K562 (cell line): Measurements from ENCODE around the gene MILR1. TPM values are rescaled to one million over a fixed set of nuclear protein-coding genes. Genes with fewer than 3 reads are reported as not detected.
"Not testable (repeated sequence)": the region's sequence is repeated elsewhere in the genome, so short reads cannot be mapped to it uniquely, and the experiment has no call there.

Experiments used
- ATAC-seq: fragments of 200-7000 bp; cut with Tn5 transposase; 3 replicates; pipeline ENCODE4 v1.9.1; 2020; ENCODE audit warnings: moderate library complexity
- BruUV-seq: library from RNA; stranded (reverse); fragments of 400-500 nt; replicated peaks from 2 replicates; lab custom pipeline; 2021; lab: Mats Ljungman, UMichigan
- CTCF ChIA-PET: fragments of 300-600 bp; formaldehyde crosslinking; extraction: SDS; loops from one replicate; lab custom pipeline; 2021; ENCODE audit warnings: low intra/inter-chr PET ratio; lab: Yijun Ruan, JAX
- POLR2A ChIA-PET: fragments of 300-600, 350-650 bp; sonication (Branson Sonifier 250); formaldehyde crosslinking; extraction: SDS; loops from one replicate; lab custom pipeline; 2021; ENCODE audit warnings: antibody characterized with exemption, inconsistent platforms; lab: Yijun Ruan, JAX
- DNase-seq, 4 experiments: peaks; one replicate each; pipeline versions ENCODE4 v3.0.0 to v3.0.0-alpha.2; 2011 to 2018; ENCODE audit warnings: low spot score in 3 of 4, mixed read lengths in 3 of 4; ENCODE audit errors: extremely low read depth in 1 of 4
- FAIRE-seq: peaks from 2 replicates; lab custom pipeline; 2011; peaks lifted over from hg19 to GRCh38; lab: Jason Lieb, UNC
- H2AFZ ChIP-seq: 2 replicates; pipeline ENCODE4 v1.6.0; 2011; ENCODE audit warnings: low read depth, low read length, control low read depth, inconsistent platforms
- H3K27ac ChIP-seq: fragments of 200-600 bp; 3 replicates; pipeline ENCODE4 v1.8.0; 2011; ENCODE audit warnings: low read depth, mild to moderate bottlenecking, control low read depth, inconsistent platforms, low read length, moderate library complexity, mixed read lengths; ENCODE audit errors: extremely low read depth
- H3K27me3 ChIP-seq, 2 experiments: fragments of 300-600 bp in 1 of 2; 2 replicates in 1 of 2; 3 replicates in 1 of 2; pipeline versions ENCODE4 v1.6.0 to v1.8.0; 2011; ENCODE audit warnings: inconsistent platforms in 2 of 2, low read length in 2 of 2, mild to moderate bottlenecking in 1 of 2, mixed read lengths in 1 of 2, moderate library complexity in 1 of 2; ENCODE audit not compliant: control insufficient read depth in 2 of 2, insufficient read depth in 2 of 2
- H3K36me3 ChIP-seq: fragments of 300-600 bp; 3 replicates; pipeline ENCODE4 v1.8.0; 2011; ENCODE audit warnings: mild to moderate bottlenecking, low read length, inconsistent platforms; ENCODE audit not compliant: control insufficient read depth, insufficient read depth
- H3K4me1 ChIP-seq, 2 experiments: fragments of 200-600 bp in 1 of 2; replicated peaks in 1 of 2; 2 replicates in 1 of 2; 3 replicates in 1 of 2; pipeline versions ENCODE4 v1.5.1 to v1.8.0; 2011; ENCODE audit warnings: inconsistent platforms in 2 of 2, low read length in 2 of 2, mild to moderate bottlenecking in 1 of 2, mixed read lengths in 1 of 2, moderate library complexity in 1 of 2; ENCODE audit not compliant: control insufficient read depth in 2 of 2, insufficient read depth in 2 of 2
- H3K4me2 ChIP-seq: 2 replicates; pipeline ENCODE4 v1.6.1; 2011; ENCODE audit warnings: low read length, control low read depth, inconsistent platforms, mixed read lengths; ENCODE audit not compliant: insufficient read depth
- H3K4me3 ChIP-seq: fragments of 200-600 bp; sonication (generic), shearing (Covaris generic); 2 replicates; pipeline ENCODE4 v1.5.1; 2016; ENCODE audit warnings: control low read depth, inconsistent platforms
- H3K79me2 ChIP-seq: fragments of 200-600 bp; 3 replicates; pipeline ENCODE4 v1.8.0; 2011; ENCODE audit warnings: low read length, inconsistent platforms; ENCODE audit not compliant: control insufficient read depth, insufficient read depth
- H3K9ac ChIP-seq, 2 experiments: 2 replicates each; pipeline versions ENCODE4 v1.6.0 to v1.6.1; 2011; ENCODE audit warnings: low read depth in 2 of 2, low read length in 2 of 2, control low read depth in 1 of 2, inconsistent platforms in 1 of 2, mild to moderate bottlenecking in 1 of 2, mixed read lengths in 1 of 2; ENCODE audit not compliant: insufficient read depth in 1 of 2
- H3K9me1 ChIP-seq: one replicate; pipeline ENCODE4 v1.6.0; 2011; ENCODE audit warnings: inconsistent platforms, mild to moderate bottlenecking, low read length, moderate library complexity; ENCODE audit not compliant: control insufficient read depth, insufficient read depth
- H3K9me3 ChIP-seq: replicated peaks from 2 replicates; pipeline ENCODE4 v1.5.1; 2011; ENCODE audit warnings: low read depth, low read length, inconsistent platforms; ENCODE audit not compliant: control insufficient read depth, insufficient read depth
- H4K20me1 ChIP-seq: replicated peaks from 2 replicates; pipeline ENCODE4 v1.6.1; 2011; ENCODE audit warnings: low read length, inconsistent platforms, mixed read lengths; ENCODE audit not compliant: control insufficient read depth, insufficient read depth
- BCOR ChIP-seq: fragments of 450-650 bp; IDR thresholded peaks from 2 replicates; pipeline ENCODE4 v1.6.1; 2016
- ESRRA ChIP-seq: fragments of 450-650 bp; IDR thresholded peaks from 2 replicates; pipeline ENCODE4 v1.6.1; 2014; ENCODE audit warnings: low read depth, mild to moderate bottlenecking, moderate library complexity, borderline replicate concordance
- RBM25 ChIP-seq: fragments of 200-400 bp; formaldehyde crosslinking; IDR thresholded peaks from 2 replicates; pipeline ENCODE4 v1.6.1; 2018; ENCODE audit warnings: low read length, low read depth, moderate library complexity; ENCODE audit not compliant: severe bottlenecking
- whole genome bisulfite sequencing: fragments of 100-300 bp; shearing (Covaris generic); methylation state at CpG from one replicate; pipeline ENCODE4 v1.1.6; 2016; ENCODE audit warnings: low coverage, mixed read lengths; ENCODE audit not compliant: insufficient coverage; ENCODE audit errors: missing lambda C conversion rate; 5-methylcytosine and 5-hydroxymethylcytosine counted together
- in situ Hi-C: fragments of 300-500 bp; cut with MboI; formaldehyde crosslinking; loops from 4 replicates; pipeline ENCODE4 v1.15.0; 2018; ENCODE audit warnings: inconsistent platforms, mixed read lengths
- intact Hi-C: fragments of 100-400 bp; cut with micrococcal nuclease; formaldehyde crosslinking; loops from 2 replicates; pipeline ENCODE4 v1.14.2; 2022
- polyA plus RNA-seq, 8 experiments: library from polyadenylated mRNA; depleted of rRNA in 4 of 8; stranded (reverse) in 5 of 8; unstranded in 3 of 8; fragments of >200 nt; fragmentation: Nextera tagmentation in 2 of 8; fragmentation: Illumina TruSeq in 1 of 8; extraction: Ambion mirVana in 2 of 8; extraction: Trizol in 1 of 8; gene quantifications; 2 replicates each; pipeline versions ENCODE4 v1.2.1 to v1.2.3, GENCODE V29; 2011 to 2014; ENCODE audit warnings: inconsistent platforms in 1 of 8, missing spikeins in 1 of 8
- total RNA-seq, 7 experiments: library from RNA; depleted of rRNA in 6 of 7; stranded (reverse); fragments of >200 nt in 6 of 7; fragmentation: Illumina TruSeq in 2 of 7; extraction: Trizol in 2 of 7; gene quantifications; 2 replicates each; pipeline versions ENCODE4 v1.2.1 to v1.2.3, GENCODE V29; 2011 to 2021; ENCODE audit warnings: low replicate concordance in 1 of 7
- TF ChIP-seq, protein P1 (sequence below): fragments of 450-650 bp; IDR thresholded peaks from 2 replicates; pipeline ENCODE4 v1.6.1; 2016; ENCODE audit warnings: mild to moderate bottlenecking

Gene MILR1
- total and polyA plus RNA-seq, 9 of the 15 experiments (the other 6 are each of a cell fraction or from before 2014, with no cell fraction given) = 3.8 to 14.1 (median 7.1) TPM

- POLR2A ChIA-PET = interaction anchor here (1.2 to 3.4 kb wide), 4 partner anchors 10 to 46 kb away, joined by 3 to 11 read pairs (median 6); partner anchors contain the start of genes DDX5 and MILR1
- Histone ChIP-seq H3K27ac (no peak overlapping the region), H3K79me2 (no peaks in the 10 kb centered on the region), H3K4me2 (no peak overlapping the region), H3K36me3 (no peaks in the 10 kb centered on the region), H3K9me1 (no peaks in the 10 kb centered on the region), H3K4me1 (no peaks in the 10 kb centered on the region), H3K9me3 (no peaks in the 10 kb centered on the region), H4K20me1 (no peaks in the 10 kb centered on the region), H2AFZ (no peak overlapping the region), H3K4me3 (no peak overlapping the region), H3K27me3 (no peaks in the 10 kb centered on the region), H3K9ac (no peak overlapping the region)
- TF ChIP-seq, protein P1, sequence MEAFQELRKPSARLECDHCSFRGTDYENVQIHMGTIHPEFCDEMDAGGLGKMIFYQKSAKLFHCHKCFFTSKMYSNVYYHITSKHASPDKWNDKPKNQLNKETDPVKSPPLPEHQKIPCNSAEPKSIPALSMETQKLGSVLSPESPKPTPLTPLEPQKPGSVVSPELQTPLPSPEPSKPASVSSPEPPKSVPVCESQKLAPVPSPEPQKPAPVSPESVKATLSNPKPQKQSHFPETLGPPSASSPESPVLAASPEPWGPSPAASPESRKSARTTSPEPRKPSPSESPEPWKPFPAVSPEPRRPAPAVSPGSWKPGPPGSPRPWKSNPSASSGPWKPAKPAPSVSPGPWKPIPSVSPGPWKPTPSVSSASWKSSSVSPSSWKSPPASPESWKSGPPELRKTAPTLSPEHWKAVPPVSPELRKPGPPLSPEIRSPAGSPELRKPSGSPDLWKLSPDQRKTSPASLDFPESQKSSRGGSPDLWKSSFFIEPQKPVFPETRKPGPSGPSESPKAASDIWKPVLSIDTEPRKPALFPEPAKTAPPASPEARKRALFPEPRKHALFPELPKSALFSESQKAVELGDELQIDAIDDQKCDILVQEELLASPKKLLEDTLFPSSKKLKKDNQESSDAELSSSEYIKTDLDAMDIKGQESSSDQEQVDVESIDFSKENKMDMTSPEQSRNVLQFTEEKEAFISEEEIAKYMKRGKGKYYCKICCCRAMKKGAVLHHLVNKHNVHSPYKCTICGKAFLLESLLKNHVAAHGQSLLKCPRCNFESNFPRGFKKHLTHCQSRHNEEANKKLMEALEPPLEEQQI = no peak
- TF ChIP-seq ESRRA (peak; percentile 71; the same call in 1 of the 2 replicates), RBM25 (peak; percentile 34), BCOR (0 out of 2 replicates have a peak, but pooled peaks have one; percentile 26)
- BruUV-seq = no TSS peak
- ATAC-seq (peak; percentile 43), FAIRE-seq (no peak), DNase-seq (no peak)
- intact Hi-C loops (no loop called here), in situ Hi-C loops (no loop called here)
- WGBS = 57% methylated on average over 6 of the region's 6 CpGs
- CTCF ChIA-PET = no interaction called here
These were observed 10.4 kb downstream of the MILR1 start for GRCh38 chr17:64459284-64459747.

DNA sequence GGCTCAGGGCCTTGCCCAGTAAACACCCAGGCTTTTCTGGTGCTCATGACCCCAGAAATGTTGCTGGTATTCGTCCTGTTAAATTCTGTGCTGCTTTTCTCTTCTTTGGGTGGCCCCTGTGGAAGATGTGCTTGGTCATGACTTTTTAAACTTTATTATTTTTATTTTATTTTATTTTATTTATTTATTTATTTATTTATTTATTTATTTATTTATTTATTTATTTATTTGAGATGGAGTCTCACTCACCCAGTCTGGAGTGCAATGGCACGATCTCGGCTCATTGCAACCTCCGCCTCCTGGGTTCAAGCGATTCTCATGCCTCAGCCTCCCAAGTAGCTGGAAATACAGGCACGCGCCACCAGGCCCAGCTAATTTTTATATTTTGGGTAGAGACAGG is 10.9 kb downstream of the MILR1 start:
- BruUV-seq, FAIRE-seq, H3K27me3 ChIP-seq, in situ Hi-C loops, H3K79me2 ChIP-seq, H3K4me2 ChIP-seq, H3K36me3 ChIP-seq, H3K9me1 ChIP-seq, H3K27ac ChIP-seq, H3K9me3 ChIP-seq, H2AFZ ChIP-seq, H3K9ac ChIP-seq, intact Hi-C loops, CTCF ChIA-PET, H3K4me3 ChIP-seq, DNase-seq, ATAC-seq, H4K20me1 ChIP-seq, H3K4me1 ChIP-seq: not testable (repeated sequence)
- 89% methylated on average over 7 of the region's 7 CpGs for WGBS
- POLR2A ChIA-PET = interaction anchor here (0.6 to 3.4 kb wide), 4 partner anchors 10 to 64 kb away, joined by 4 to 11 read pairs (median 6); partner anchors contain the start of genes DDX5 and MILR1
